HCT116 (cell line): ENCODE data around the gene TNRC6B. TPM values are rescaled to one million over a fixed set of nuclear protein-coding genes. Genes with fewer than 3 reads are reported as not detected.

Experiments
- ATAC-seq: fragments of 200-7000 bp; cut with Tn5 transposase; 2 replicates; pipeline ENCODE4 v1.9.1; 2020; ENCODE audit warnings: mild to moderate bottlenecking, moderate library complexity
- BruUV-seq: library from RNA; stranded (reverse); fragments of 400-500 nt; replicated peaks from 2 replicates; lab custom pipeline; 2021; lab: Mats Ljungman, UMichigan
- CTCF ChIA-PET: fragments of 300-600 bp; sonication (Branson Sonifier 250); formaldehyde crosslinking; loops from one replicate; lab custom pipeline; 2021; ENCODE audit warnings: antibody characterized with exemption; lab: Charles Lee
- POLR2A ChIA-PET: fragments of 300-600, 350-600 bp; sonication (Branson Sonifier 250); formaldehyde crosslinking; loops from one replicate; lab custom pipeline; 2021; ENCODE audit warnings: antibody characterized with exemption; lab: Charles Lee
- RAD21 ChIA-PET, 2 experiments: fragments of 300-600 bp; sonication (Branson Sonifier 250); formaldehyde crosslinking; loops; one replicate each; lab custom pipeline; 2023; ENCODE audit warnings: low total read pairs in 2 of 2; ENCODE audit not compliant: uncharacterized antibody in 2 of 2, unreplicated experiment in 2 of 2, low non-redundant PET in 1 of 2; lab: Charles Lee
- DNase-seq: peaks from one replicate; pipeline ENCODE4 v3.0.0-alpha.2; 2010; ENCODE audit warnings: low read depth, low spot score
- H2AFZ ChIP-seq: fragments of 200-600 bp; shearing (Covaris generic), sonication (generic); 2 replicates; pipeline ENCODE4 v1.6.1; 2017; ENCODE audit warnings: low read depth, mixed run types, mixed read lengths, antibody characterized with exemption, low read length; ENCODE audit not compliant: poor library complexity, severe bottlenecking
- H3K27ac ChIP-seq: 2 replicates; pipeline ENCODE4 v1.5.1; 2012; ENCODE audit warnings: low read depth, low read length
- H3K27me3 ChIP-seq: fragments of 200-600 bp; sonication (generic); 2 replicates; pipeline ENCODE4 v1.6.1; 2016; ENCODE audit warnings: mixed run types, low read length, mixed read lengths; ENCODE audit not compliant: insufficient read depth
- H3K36me3 ChIP-seq, 2 experiments: fragments of 200-500 bp in 1 of 2; fragments of 200-600 bp in 1 of 2; sonication (Bioruptor generic) in 1 of 2; sonication (generic) in 1 of 2; 2 replicates each; pipeline versions ENCODE4 v1.5.1 to v1.6.1; 2014 to 2016; ENCODE audit warnings: low read length in 2 of 2, inconsistent platforms in 1 of 2, mixed read lengths in 1 of 2, mixed run types in 1 of 2; ENCODE audit not compliant: insufficient read depth in 2 of 2, control insufficient read depth in 1 of 2
- H3K4me1 ChIP-seq, 2 experiments: fragments of 200-600 bp in 1 of 2; sonication (generic) in 1 of 2; 2 replicates each; pipeline versions ENCODE4 v1.5.1 to v1.6.1; 2012 to 2017; ENCODE audit warnings: low read length in 2 of 2, inconsistent platforms in 1 of 2, mild to moderate bottlenecking in 1 of 2, mixed read lengths in 1 of 2, mixed run types in 1 of 2, moderate library complexity in 1 of 2; ENCODE audit not compliant: insufficient read depth in 2 of 2, control insufficient read depth in 1 of 2
- H3K4me2 ChIP-seq: fragments of 200-600 bp; sonication (generic); 2 replicates; pipeline ENCODE4 v1.6.1; 2017; ENCODE audit warnings: mixed run types, low read length, mixed read lengths
- H3K4me3 ChIP-seq, 2 experiments: fragments of 200-600 bp in 1 of 2; sonication (generic) in 1 of 2; replicated peaks in 1 of 2; 2 replicates each; pipeline ENCODE4 v1.5.1; 2011 to 2016; ENCODE audit warnings: low read length in 2 of 2, control low read depth in 1 of 2, low read depth in 1 of 2, mild to moderate bottlenecking in 1 of 2, mixed read lengths in 1 of 2, mixed run types in 1 of 2
- H3K79me2 ChIP-seq: fragments of 200-600 bp; sonication (generic); 2 replicates; pipeline ENCODE4 v1.6.1; 2017; ENCODE audit warnings: mild to moderate bottlenecking, mixed run types, low read length, moderate library complexity, mixed read lengths; ENCODE audit not compliant: insufficient read depth
- H3K9ac ChIP-seq: fragments of 200-600 bp; sonication (generic); 2 replicates; pipeline ENCODE4 v1.6.1; 2016; ENCODE audit warnings: low read length, mixed read lengths
- H3K9me2 ChIP-seq: fragments of 200-600 bp; sonication (generic), shearing (Covaris generic); 2 replicates; pipeline ENCODE4 v1.6.1; 2017; ENCODE audit warnings: mixed run types, mild to moderate bottlenecking, moderate library complexity; ENCODE audit not compliant: insufficient read depth
- H3K9me3 ChIP-seq, 2 experiments: fragments of 200-500 bp in 1 of 2; fragments of 200-600 bp in 1 of 2; sonication (Bioruptor generic) in 1 of 2; sonication (generic) in 1 of 2; 2 replicates each; pipeline ENCODE4 v1.6.1; 2014 to 2017; ENCODE audit warnings: low read length in 2 of 2, mixed read lengths in 2 of 2, inconsistent platforms in 1 of 2, low read depth in 1 of 2, mild to moderate bottlenecking in 1 of 2, mixed run types in 1 of 2, moderate library complexity in 1 of 2; ENCODE audit not compliant: control insufficient read depth in 1 of 2, insufficient read depth in 1 of 2
- H4K20me1 ChIP-seq: fragments of 200-600 bp; sonication (generic), shearing (Covaris generic); 2 replicates; pipeline ENCODE4 v1.6.1; 2017; ENCODE audit warnings: mixed run types, mild to moderate bottlenecking, moderate library complexity; ENCODE audit not compliant: insufficient read depth
- EZH2 ChIP-seq: fragments of 200-600 bp; sonication (generic); IDR thresholded peaks from 2 replicates; pipeline ENCODE4 v1.6.1; 2017; ENCODE audit warnings: antibody characterized with exemption, mixed run types
- FOSL1 ChIP-seq: IDR thresholded peaks from 2 replicates; pipeline ENCODE4 v1.6.1; 2012; ENCODE audit warnings: low read depth
- RAD21 ChIP-seq: IDR thresholded peaks from 2 replicates; pipeline ENCODE4 v1.6.1; 2012; ENCODE audit warnings: low read depth, mild to moderate bottlenecking
- SP1 ChIP-seq: IDR thresholded peaks from 2 replicates; pipeline ENCODE4 v1.6.1; 2012; ENCODE audit warnings: low read depth
- TCF7L2 ChIP-seq: IDR thresholded peaks from 2 replicates; pipeline ENCODE4 v1.7.0; 2011; ENCODE audit warnings: borderline replicate concordance, inconsistent platforms; ENCODE audit not compliant: insufficient read depth, insufficient read length; ENCODE audit errors: extremely low read depth
- YY1 ChIP-seq: IDR thresholded peaks from 2 replicates; pipeline ENCODE4 v1.6.1; 2011; ENCODE audit warnings: low read length, low read depth, moderate library complexity, mild to moderate bottlenecking; ENCODE audit not compliant: insufficient replicate concordance; ENCODE audit errors: extremely low read depth
- intact Hi-C: fragments of 100-400 bp; cut with micrococcal nuclease; formaldehyde crosslinking; loops from 2 replicates; pipeline ENCODE4 v1.10.0; 2022
- total RNA-seq: library from RNA; stranded (reverse); gene quantifications from one replicate; pipeline ENCODE4 v1.2.1, GENCODE V29; 2021; ENCODE audit not compliant: unreplicated experiment
- TF ChIP-seq, protein P1 (sequence below): IDR thresholded peaks from 2 replicates; pipeline ENCODE4 v1.6.1; 2011; ENCODE audit warnings: mild to moderate bottlenecking, low read length, moderate library complexity; ENCODE audit not compliant: insufficient replicate concordance; ENCODE audit errors: extremely low read depth
- TF ChIP-seq, protein P2 (sequence below): IDR thresholded peaks from 2 replicates; pipeline ENCODE4 v1.6.1; 2012; ENCODE audit warnings: low read depth
- TF ChIP-seq, protein P3 (sequence below): IDR thresholded peaks from 2 replicates; pipeline ENCODE4 v1.6.1; 2012

Gene TNRC6B
- total RNA-seq, 1 experiment from 2014 or later: 29.8 TPM

DNA sequence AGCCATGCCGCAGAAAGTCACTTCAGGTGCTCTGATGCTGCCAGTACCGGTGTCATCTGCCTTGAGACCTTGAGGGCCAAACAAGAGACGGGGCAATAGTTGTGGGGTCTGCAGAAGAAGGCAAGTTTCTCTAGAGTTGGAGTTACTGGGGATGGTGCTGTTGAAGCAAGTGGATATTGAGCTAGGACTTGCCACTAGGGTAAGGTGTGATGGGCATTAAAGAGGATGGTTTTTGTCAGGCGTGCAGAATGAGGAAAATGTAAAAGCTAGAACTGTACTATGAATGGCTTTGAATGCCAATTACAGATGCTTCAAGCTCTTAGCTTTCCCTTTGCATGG lies 61.6 kb downstream of the TNRC6B start:
- BruUV-seq: no TSS peak
- H3K9me3 ChIP-seq: no peaks in the 10 kb centered on the region
- peak overlapping the region; percentile 44 for H3K27ac ChIP-seq
- no peak for DNase-seq
- H2AFZ ChIP-seq: no peak overlapping the region
- H3K4me3 ChIP-seq: peak overlapping the region in 1 of 2 experiments; percentile 36; a peak in 3 of 4 replicates
- ChIA-PET CTCF (no interaction called here), RAD21 (no interaction called here), POLR2A (no interaction called here)
- H3K36me3 ChIP-seq: no peaks in the 10 kb centered on the region
- H3K27me3 ChIP-seq: no peaks in the 10 kb centered on the region
- no peaks in the 10 kb centered on the region for H4K20me1 ChIP-seq
- peak; percentile 39 for ATAC-seq
- H3K9ac ChIP-seq: peak overlapping the region; percentile 8; the same call in 1 of the 2 replicates
- peaks cover 42 to 46% of the 10 kb centered on the region in 2 experiments for H3K4me1 ChIP-seq
- TF ChIP-seq, protein P1, sequence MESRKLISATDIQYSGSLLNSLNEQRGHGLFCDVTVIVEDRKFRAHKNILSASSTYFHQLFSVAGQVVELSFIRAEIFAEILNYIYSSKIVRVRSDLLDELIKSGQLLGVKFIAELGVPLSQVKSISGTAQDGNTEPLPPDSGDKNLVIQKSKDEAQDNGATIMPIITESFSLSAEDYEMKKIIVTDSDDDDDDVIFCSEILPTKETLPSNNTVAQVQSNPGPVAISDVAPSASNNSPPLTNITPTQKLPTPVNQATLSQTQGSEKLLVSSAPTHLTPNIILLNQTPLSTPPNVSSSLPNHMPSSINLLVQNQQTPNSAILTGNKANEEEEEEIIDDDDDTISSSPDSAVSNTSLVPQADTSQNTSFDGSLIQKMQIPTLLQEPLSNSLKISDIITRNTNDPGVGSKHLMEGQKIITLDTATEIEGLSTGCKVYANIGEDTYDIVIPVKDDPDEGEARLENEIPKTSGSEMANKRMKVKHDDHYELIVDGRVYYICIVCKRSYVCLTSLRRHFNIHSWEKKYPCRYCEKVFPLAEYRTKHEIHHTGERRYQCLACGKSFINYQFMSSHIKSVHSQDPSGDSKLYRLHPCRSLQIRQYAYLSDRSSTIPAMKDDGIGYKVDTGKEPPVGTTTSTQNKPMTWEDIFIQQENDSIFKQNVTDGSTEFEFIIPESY: no peak
- TF ChIP-seq RAD21 (no peak), EZH2 (no peak), YY1 (no peak)
- H3K79me2 ChIP-seq: peaks cover 26% of the 10 kb centered on the region
- intact Hi-C loops: no loop called here
- H3K9me2 ChIP-seq: no peaks in the 10 kb centered on the region
- peak overlapping the region; percentile 67 for H3K4me2 ChIP-seq

DNA sequence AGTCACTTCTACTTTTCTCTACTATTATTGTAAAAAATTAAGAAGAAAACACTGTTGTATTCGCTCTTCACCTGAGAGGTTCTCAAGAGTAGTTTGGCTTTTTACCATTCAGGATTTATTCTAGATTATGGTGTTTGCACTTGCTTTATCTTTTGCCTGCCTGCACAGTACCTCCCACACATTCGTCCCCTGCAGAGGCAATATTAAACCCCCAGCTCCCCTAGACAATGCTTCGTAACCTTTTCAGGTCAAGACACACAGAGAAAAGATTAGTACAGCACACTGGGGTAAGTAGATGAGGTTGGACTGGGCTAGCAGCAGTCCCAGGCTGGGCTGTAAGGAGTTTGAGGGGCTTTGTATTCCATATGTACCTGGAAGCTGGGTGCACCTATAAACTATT lies 62.4 kb downstream of the TNRC6B start:
- H3K27me3 ChIP-seq: no peaks in the 10 kb centered on the region
- H3K36me3 ChIP-seq: no peaks in the 10 kb centered on the region
- H3K9me3 ChIP-seq: no peaks in the 10 kb centered on the region
- intact Hi-C loops: no loop called here
- BruUV-seq: no TSS peak
- H2AFZ ChIP-seq: no peak overlapping the region
- peaks cover 23% of the 10 kb centered on the region for H3K79me2 ChIP-seq
- TF ChIP-seq SP1: no peak
- no peak for TF ChIP-seq TCF7L2
- TF ChIP-seq, protein P2, sequence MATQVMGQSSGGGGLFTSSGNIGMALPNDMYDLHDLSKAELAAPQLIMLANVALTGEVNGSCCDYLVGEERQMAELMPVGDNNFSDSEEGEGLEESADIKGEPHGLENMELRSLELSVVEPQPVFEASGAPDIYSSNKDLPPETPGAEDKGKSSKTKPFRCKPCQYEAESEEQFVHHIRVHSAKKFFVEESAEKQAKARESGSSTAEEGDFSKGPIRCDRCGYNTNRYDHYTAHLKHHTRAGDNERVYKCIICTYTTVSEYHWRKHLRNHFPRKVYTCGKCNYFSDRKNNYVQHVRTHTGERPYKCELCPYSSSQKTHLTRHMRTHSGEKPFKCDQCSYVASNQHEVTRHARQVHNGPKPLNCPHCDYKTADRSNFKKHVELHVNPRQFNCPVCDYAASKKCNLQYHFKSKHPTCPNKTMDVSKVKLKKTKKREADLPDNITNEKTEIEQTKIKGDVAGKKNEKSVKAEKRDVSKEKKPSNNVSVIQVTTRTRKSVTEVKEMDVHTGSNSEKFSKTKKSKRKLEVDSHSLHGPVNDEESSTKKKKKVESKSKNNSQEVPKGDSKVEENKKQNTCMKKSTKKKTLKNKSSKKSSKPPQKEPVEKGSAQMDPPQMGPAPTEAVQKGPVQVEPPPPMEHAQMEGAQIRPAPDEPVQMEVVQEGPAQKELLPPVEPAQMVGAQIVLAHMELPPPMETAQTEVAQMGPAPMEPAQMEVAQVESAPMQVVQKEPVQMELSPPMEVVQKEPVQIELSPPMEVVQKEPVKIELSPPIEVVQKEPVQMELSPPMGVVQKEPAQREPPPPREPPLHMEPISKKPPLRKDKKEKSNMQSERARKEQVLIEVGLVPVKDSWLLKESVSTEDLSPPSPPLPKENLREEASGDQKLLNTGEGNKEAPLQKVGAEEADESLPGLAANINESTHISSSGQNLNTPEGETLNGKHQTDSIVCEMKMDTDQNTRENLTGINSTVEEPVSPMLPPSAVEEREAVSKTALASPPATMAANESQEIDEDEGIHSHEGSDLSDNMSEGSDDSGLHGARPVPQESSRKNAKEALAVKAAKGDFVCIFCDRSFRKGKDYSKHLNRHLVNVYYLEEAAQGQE: no peak
- TF ChIP-seq, protein P3, sequence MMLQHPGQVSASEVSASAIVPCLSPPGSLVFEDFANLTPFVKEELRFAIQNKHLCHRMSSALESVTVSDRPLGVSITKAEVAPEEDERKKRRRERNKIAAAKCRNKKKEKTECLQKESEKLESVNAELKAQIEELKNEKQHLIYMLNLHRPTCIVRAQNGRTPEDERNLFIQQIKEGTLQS: no peak
- no peak for TF ChIP-seq FOSL1
- H3K4me1 ChIP-seq: peaks cover 42 to 46% of the 10 kb centered on the region in 2 experiments
- peak overlapping the region; percentile 30 for H3K4me2 ChIP-seq
- H3K9ac ChIP-seq: no peak overlapping the region
- H3K9me2 ChIP-seq: no peaks in the 10 kb centered on the region
- no peak overlapping the region for H3K27ac ChIP-seq
- H4K20me1 ChIP-seq: no peaks in the 10 kb centered on the region
- ChIA-PET RAD21 (no interaction called here), CTCF (no interaction called here), POLR2A (interaction anchor here (0.6 kb wide), 1 partner anchor 91 kb away, joined by 3 read pairs; no protein-coding TSS in a partner anchor)
- H3K4me3 ChIP-seq: no peak overlapping the region
- DNase-seq (no peak), ATAC-seq (no peak)
